Liver (tissue), 9 donors: ENCODE results near the gene DHDH. TPM values are rescaled to one million over a fixed set of nuclear protein-coding genes. Genes with fewer than 3 reads are reported as not detected.

Experiments used
- DNase-seq: peaks from one replicate; pipeline ENCODE4 v3.0.0-alpha.2; 2017; ENCODE audit warnings: low spot score
- H3K27ac ChIP-seq, 2 donors: one replicate each; pipeline ENCODE4 v1.7.0; 2013; ENCODE audit warnings: inconsistent platforms in 2 of 2, low read length in 2 of 2, control low read depth in 1 of 2, low read depth in 1 of 2, mild to moderate bottlenecking in 1 of 2
- H3K27me3 ChIP-seq, 4 donors: one replicate each; pipeline versions ENCODE4 v1.6.1 to v1.7.0; 2013; ENCODE audit warnings: low read length in 3 of 4, inconsistent platforms in 1 of 4, mild to moderate bottlenecking in 1 of 4, moderate library complexity in 1 of 4; ENCODE audit not compliant: control insufficient read depth in 4 of 4, insufficient read depth in 4 of 4
- H3K36me3 ChIP-seq, 4 donors: one replicate each; pipeline versions ENCODE4 v1.6.1 to v1.7.0; 2013; ENCODE audit warnings: low read length in 3 of 4, mild to moderate bottlenecking in 3 of 4, low read depth in 1 of 4, moderate library complexity in 1 of 4; ENCODE audit not compliant: control insufficient read depth in 4 of 4, insufficient read depth in 3 of 4
- H3K4me1 ChIP-seq, 4 donors: one replicate each; pipeline versions ENCODE4 v1.6.1 to v1.7.0; 2013; ENCODE audit warnings: low read length in 3 of 4, mild to moderate bottlenecking in 3 of 4, moderate library complexity in 1 of 4; ENCODE audit not compliant: control insufficient read depth in 4 of 4, insufficient read depth in 4 of 4
- H3K4me3 ChIP-seq, 3 donors: one replicate each; pipeline versions ENCODE4 v1.6.1 to v1.7.0; 2013; ENCODE audit warnings: low read length in 3 of 3, control low read depth in 1 of 3, low read depth in 1 of 3, mild to moderate bottlenecking in 1 of 3
- H3K9ac ChIP-seq, 2 donors: one replicate each; pipeline ENCODE4 v1.7.0; 2013; ENCODE audit warnings: low read length in 2 of 2, mild to moderate bottlenecking in 2 of 2, moderate library complexity in 2 of 2, control low read depth in 1 of 2, low read depth in 1 of 2
- H3K9me3 ChIP-seq, 4 donors: one replicate each; pipeline versions ENCODE4 v1.6.1 to v1.7.0; 2013; ENCODE audit warnings: low read length in 3 of 4; ENCODE audit not compliant: control insufficient read depth in 4 of 4
- EGR1 ChIP-seq, 2 donors: IDR thresholded peaks; 2 replicates each; pipeline ENCODE4 v1.6.1; 2016 to 2018; ENCODE audit warnings: antibody characterized with exemption in 2 of 2, low read depth in 2 of 2
- FOXA1 ChIP-seq: IDR thresholded peaks from 2 replicates; pipeline ENCODE4 v1.6.1; 2016; ENCODE audit warnings: antibody characterized with exemption
- GABPA ChIP-seq, 2 donors: IDR thresholded peaks in 1 of 2; conservative IDR thresholded peaks in 1 of 2; 2 replicates each; pipeline ENCODE4 v1.6.1; 2016; ENCODE audit warnings: antibody characterized with exemption in 2 of 2, mild to moderate bottlenecking in 1 of 2, moderate library complexity in 1 of 2
- HNF4A ChIP-seq, 2 donors: conservative IDR thresholded peaks; 2 replicates each; pipeline ENCODE4 v1.6.1; 2016; ENCODE audit warnings: antibody characterized with exemption in 2 of 2, mild to moderate bottlenecking in 2 of 2
- HNF4G ChIP-seq: IDR thresholded peaks from 2 replicates; pipeline ENCODE4 v1.6.1; 2016; ENCODE audit warnings: antibody characterized with exemption
- JUND ChIP-seq, 2 donors: IDR thresholded peaks; 2 replicates each; pipeline ENCODE4 v1.6.1; 2016; ENCODE audit warnings: antibody characterized with exemption in 2 of 2
- NR2F2 ChIP-seq: IDR thresholded peaks from 2 replicates; pipeline ENCODE4 v1.6.1; 2016; ENCODE audit warnings: antibody characterized with exemption
- RAD21 ChIP-seq, 2 donors: IDR thresholded peaks; 2 replicates each; pipeline ENCODE4 v1.6.1; 2016; ENCODE audit warnings: antibody characterized with exemption in 2 of 2, mild to moderate bottlenecking in 2 of 2
- RXRA ChIP-seq, 2 donors: IDR thresholded peaks; 2 replicates each; pipeline ENCODE4 v1.6.1; 2017 to 2018; ENCODE audit warnings: antibody characterized with exemption in 2 of 2, mild to moderate bottlenecking in 1 of 2
- TAF1 ChIP-seq: conservative IDR thresholded peaks from 2 replicates; pipeline ENCODE4 v1.6.1; 2016; ENCODE audit warnings: antibody characterized with exemption, mild to moderate bottlenecking
- YY1 ChIP-seq: IDR thresholded peaks from 2 replicates; pipeline ENCODE4 v1.6.1; 2016; ENCODE audit warnings: antibody characterized with exemption, mild to moderate bottlenecking
- WGBS: extraction: QIAGEN DNeasy Blood & Tissue Kit; methylation state at CpG from one replicate; pipeline ENCODE4 v1.1.7; 2013; 5-methylcytosine and 5-hydroxymethylcytosine counted together
- polyA plus RNA-seq, 2 donors: library from polyadenylated mRNA; stranded (reverse) in 1 of 2; unstranded in 1 of 2; fragments of 200-250 nt in 1 of 2; fragments of >200 nt in 1 of 2; fragmentation: Nextera tagmentation in 1 of 2; extraction: Ambion mirVana in 1 of 2; gene quantifications; one replicate each; pipeline versions ENCODE4 v1.2.1 to v1.2.3, GENCODE V29; 2013 to 2015
- total RNA-seq, 2 donors: library from RNA; depleted of rRNA; stranded (reverse); fragments of >200 nt; gene quantifications; one replicate each; pipeline ENCODE4 v1.2.3, GENCODE V29; 2014
- TF ChIP-seq, protein P1 (sequence below): IDR thresholded peaks from 2 replicates; pipeline ENCODE4 v1.6.1; 2016; ENCODE audit warnings: antibody characterized with exemption
- TF ChIP-seq, protein P2 (sequence below): IDR thresholded peaks from 2 replicates; pipeline ENCODE4 v1.6.1; 2016; ENCODE audit warnings: antibody characterized with exemption
- TF ChIP-seq, protein P3 (sequence below): IDR thresholded peaks from 2 replicates; pipeline ENCODE4 v1.6.1; 2016; ENCODE audit warnings: antibody characterized with exemption, mild to moderate bottlenecking
- TF ChIP-seq, protein P4 (sequence below): IDR thresholded peaks from 2 replicates; pipeline ENCODE4 v1.6.1; 2016; ENCODE audit warnings: antibody characterized with exemption
- donor health status: healthy.
- donor health status: healthy.
- donor health status: healthy.
- donor health status: healthy.
- donor health status: healthy.

DHDH gene
- total and polyA plus RNA-seq, 4 donors, result 0.16 to 1.3 TPM; not detected in 2

DNA sequence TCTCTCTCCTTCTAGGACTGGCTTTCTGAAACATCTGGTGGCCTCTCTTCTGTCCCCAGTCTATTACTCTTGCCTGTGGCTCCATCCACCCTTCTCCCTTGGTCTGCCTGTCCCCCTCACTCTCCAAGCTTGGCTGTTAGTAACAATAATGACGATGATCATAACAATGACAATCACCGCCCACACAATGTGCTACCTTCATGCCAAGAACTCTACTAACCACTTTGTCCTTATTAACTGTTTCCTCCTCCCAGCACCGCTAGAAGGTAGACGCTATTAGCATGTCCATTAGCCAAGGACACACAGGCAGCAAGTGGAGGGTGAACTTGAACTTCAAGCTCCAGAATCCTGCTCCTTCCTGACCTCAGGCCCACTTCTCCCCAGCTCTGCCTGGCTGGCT is 56.9 kb downstream of the DHDH start:
- Histone ChIP-seq H3K4me3 (no peak overlapping the region), H3K9me3 (no peaks in the 10 kb centered on the region), H3K27ac (no peak overlapping the region), H3K4me1 (peaks cover 12 to 28% (median 17%) of the 10 kb centered on the region in 4 donors), H3K27me3 (no peaks in the 10 kb centered on the region), H3K36me3 (peaks cover 6 to 15% (median 15%) of the 10 kb centered on the region in 4 donors), H3K9ac (no peak overlapping the region)
- 88% methylated on average over 4 of the region's 4 CpGs for WGBS
- no peak for DNase-seq
- TF ChIP-seq TAF1 (no peak), HNF4G (no peak), RAD21 (IDR thresholded peaks at IDR 0.05) (no peak), NR2F2 (no peak)
- TF ChIP-seq, protein P1, sequence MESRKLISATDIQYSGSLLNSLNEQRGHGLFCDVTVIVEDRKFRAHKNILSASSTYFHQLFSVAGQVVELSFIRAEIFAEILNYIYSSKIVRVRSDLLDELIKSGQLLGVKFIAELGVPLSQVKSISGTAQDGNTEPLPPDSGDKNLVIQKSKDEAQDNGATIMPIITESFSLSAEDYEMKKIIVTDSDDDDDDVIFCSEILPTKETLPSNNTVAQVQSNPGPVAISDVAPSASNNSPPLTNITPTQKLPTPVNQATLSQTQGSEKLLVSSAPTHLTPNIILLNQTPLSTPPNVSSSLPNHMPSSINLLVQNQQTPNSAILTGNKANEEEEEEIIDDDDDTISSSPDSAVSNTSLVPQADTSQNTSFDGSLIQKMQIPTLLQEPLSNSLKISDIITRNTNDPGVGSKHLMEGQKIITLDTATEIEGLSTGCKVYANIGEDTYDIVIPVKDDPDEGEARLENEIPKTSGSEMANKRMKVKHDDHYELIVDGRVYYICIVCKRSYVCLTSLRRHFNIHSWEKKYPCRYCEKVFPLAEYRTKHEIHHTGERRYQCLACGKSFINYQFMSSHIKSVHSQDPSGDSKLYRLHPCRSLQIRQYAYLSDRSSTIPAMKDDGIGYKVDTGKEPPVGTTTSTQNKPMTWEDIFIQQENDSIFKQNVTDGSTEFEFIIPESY, result no peak
- TF ChIP-seq, protein P2, sequence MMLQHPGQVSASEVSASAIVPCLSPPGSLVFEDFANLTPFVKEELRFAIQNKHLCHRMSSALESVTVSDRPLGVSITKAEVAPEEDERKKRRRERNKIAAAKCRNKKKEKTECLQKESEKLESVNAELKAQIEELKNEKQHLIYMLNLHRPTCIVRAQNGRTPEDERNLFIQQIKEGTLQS, result no peak

GRCh38 chr19:48991011-48991609 is 57.6 kb downstream of the DHDH start:
- no peak overlapping the region for H3K27ac ChIP-seq
- peaks cover 12 to 28% (median 17%) of the 10 kb centered on the region in 4 donors for H3K4me1 ChIP-seq
- no peak overlapping the region for H3K4me3 ChIP-seq
- no peaks in the 10 kb centered on the region for H3K27me3 ChIP-seq
- H3K9me3 ChIP-seq, result no peaks in the 10 kb centered on the region
- DNase-seq, result no peak
- 93% methylated on average over 22 of the region's 22 CpGs for WGBS
- peaks cover 3 to 12% (median 9%) of the 10 kb centered on the region in 4 donors for H3K36me3 ChIP-seq
- no peak overlapping the region for H3K9ac ChIP-seq
- TF ChIP-seq EGR1 (IDR thresholded peaks at IDR 0.05; ENCODE audit: low read depth in 2 of 2), result no peak
- TF ChIP-seq NR2F2, result no peak
- no peak for TF ChIP-seq HNF4G
- TF ChIP-seq JUND (IDR thresholded peaks at IDR 0.05), result no peak
- no peak for TF ChIP-seq TAF1
- TF ChIP-seq, protein P3, sequence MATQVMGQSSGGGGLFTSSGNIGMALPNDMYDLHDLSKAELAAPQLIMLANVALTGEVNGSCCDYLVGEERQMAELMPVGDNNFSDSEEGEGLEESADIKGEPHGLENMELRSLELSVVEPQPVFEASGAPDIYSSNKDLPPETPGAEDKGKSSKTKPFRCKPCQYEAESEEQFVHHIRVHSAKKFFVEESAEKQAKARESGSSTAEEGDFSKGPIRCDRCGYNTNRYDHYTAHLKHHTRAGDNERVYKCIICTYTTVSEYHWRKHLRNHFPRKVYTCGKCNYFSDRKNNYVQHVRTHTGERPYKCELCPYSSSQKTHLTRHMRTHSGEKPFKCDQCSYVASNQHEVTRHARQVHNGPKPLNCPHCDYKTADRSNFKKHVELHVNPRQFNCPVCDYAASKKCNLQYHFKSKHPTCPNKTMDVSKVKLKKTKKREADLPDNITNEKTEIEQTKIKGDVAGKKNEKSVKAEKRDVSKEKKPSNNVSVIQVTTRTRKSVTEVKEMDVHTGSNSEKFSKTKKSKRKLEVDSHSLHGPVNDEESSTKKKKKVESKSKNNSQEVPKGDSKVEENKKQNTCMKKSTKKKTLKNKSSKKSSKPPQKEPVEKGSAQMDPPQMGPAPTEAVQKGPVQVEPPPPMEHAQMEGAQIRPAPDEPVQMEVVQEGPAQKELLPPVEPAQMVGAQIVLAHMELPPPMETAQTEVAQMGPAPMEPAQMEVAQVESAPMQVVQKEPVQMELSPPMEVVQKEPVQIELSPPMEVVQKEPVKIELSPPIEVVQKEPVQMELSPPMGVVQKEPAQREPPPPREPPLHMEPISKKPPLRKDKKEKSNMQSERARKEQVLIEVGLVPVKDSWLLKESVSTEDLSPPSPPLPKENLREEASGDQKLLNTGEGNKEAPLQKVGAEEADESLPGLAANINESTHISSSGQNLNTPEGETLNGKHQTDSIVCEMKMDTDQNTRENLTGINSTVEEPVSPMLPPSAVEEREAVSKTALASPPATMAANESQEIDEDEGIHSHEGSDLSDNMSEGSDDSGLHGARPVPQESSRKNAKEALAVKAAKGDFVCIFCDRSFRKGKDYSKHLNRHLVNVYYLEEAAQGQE, result no peak
- TF ChIP-seq YY1, result no peak
- TF ChIP-seq HNF4A (conservative IDR thresholded peaks at IDR 0.05), result no peak
- no peak for TF ChIP-seq RAD21 (IDR thresholded peaks at IDR 0.05)
- TF ChIP-seq GABPA (IDR thresholded peaks at IDR 0.05 in 1 of 2, conservative IDR thresholded peaks at IDR 0.05 in 1 of 2), result no peak
- no peak for TF ChIP-seq RXRA (IDR thresholded peaks at IDR 0.05)
- TF ChIP-seq, protein P4, sequence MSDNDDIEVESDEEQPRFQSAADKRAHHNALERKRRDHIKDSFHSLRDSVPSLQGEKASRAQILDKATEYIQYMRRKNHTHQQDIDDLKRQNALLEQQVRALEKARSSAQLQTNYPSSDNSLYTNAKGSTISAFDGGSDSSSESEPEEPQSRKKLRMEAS, result no peak
- no peak for TF ChIP-seq FOXA1
- TF ChIP-seq, protein P2, result no peak
- TF ChIP-seq, protein P1, result no peak
